GM21786 (cell line): ENCODE results near the gene POLRMT.
"Not testable (repeated sequence)": the region's sequence is repeated elsewhere in the genome, so short reads cannot be mapped to it uniquely, and the experiment has no call there.

Source experiments
- ATAC-seq: cut with Tn5 transposase; IDR thresholded peaks from one replicate; pipeline ENCODE4 v1.9.1; 2021; ENCODE audit not compliant: unreplicated experiment

Gene POLRMT

DNA sequence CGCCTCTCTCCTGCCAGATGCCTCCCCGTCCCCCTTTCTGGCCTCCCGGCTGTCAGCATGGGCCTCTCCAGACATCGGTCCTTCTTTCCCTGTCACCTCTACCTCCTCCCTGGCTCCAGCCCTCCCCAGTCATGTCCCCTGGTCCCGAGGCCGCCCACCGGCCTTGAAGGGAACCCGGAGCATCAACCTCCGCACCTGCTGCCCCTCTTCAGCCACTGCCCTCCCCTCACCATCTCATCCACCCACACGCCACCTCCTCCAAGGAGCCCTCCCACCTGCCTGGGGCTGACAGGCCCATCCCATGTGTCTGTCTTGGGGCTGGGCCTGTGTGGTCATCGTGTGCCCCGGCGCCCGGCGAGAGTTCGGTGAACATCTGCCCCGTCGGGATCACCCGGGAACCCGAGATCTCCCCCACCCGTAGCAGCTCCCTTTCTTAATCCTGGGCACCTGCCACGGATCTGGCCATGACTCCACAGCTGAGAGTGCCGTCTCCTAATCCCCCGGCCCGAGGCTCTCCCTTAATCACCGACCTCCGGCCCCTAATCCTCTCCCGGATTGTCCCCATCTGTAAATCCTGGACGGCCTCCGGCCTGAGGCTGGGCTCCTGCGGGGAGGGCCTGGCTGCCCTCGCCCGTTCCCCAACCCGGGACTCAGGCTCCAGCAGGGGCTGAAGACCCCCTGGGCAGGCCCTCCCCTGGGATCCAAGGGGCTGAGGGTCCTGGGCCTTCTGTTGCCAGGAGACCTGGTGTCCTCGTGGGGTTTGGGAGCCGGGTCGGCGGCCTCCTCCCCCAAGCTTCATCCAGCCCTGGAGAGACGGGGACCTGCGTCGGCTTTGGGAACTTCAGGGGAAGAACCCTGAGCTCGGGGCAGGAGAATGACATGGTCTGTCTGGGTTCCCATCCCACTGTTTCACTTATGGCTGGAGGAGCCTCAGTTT, 37.7 kb downstream of the POLRMT start:
- ATAC-seq = no peak

DNA sequence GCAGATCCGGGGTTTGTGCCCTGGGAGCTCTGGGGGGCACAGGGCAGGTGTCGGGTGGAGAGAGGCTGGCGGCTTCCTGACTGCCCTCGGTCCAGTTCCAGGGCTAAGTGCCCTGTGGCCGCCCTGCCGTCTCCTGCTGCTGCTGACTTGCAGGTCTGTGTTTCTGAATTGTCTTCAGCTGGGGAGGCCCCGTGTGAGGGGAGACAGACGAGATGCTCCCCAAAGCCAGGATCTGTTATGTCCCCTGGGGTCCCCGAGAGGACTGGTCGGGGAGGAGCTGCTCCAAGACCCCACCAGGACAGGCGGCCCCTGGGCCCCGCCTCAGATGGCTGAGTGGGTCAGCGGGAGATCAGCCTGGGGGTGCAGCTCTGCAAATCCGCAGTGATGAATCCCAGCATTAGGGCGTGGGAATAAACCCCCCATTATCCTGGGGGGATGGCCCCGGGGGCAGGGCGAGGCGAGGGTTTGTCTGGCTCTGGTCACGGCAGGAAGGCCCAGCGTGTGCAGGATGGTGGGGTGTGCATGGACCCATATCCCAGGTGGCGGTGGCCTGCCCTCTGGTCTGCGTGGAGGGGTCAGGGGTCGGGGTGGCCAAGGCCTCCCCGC, 39.0 kb downstream of the POLRMT start:
- no peak for ATAC-seq

DNA sequence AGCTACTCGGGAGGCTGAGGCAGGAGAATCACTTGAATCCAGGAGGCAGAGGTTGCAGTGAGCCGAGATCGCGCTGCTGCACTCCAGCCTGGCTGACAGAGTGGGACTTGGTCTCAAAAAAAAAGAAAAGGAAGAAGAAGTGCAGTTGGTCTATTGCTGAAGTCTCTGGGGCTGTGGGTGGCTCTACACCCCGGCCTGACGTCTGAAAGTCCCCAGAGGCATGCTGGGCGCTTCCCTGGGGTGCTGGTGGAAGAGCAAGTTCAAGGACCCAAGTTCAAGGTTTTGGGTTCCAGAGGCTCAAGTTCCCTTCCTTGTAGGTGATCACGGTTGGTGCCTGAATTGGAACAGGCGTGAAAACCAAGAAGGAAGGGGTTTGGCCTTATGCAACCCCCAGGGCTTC, 39.8 kb downstream of the POLRMT start:
- no peak for ATAC-seq

DNA sequence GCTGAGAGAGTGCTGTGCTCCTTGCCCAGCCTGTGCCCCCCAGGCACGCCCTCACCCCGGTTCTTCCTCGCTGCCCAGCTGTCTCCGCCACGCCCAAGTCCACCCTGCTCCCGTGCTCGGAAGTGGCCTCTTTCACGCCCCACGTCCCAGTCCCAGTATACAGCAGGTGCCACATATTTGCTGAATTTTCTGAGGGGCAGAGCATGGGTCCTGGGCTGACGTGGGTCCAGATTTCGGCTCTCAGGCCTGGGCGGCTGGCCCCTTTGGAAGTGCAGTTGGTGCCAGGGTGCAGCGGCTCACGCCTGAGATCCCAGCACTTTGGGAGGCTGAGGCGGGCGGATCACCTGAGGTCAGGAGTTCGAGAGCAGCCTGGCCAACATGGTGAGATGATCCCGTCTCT, 40.3 kb downstream of the POLRMT start:
- ATAC-seq = no peak

DNA sequence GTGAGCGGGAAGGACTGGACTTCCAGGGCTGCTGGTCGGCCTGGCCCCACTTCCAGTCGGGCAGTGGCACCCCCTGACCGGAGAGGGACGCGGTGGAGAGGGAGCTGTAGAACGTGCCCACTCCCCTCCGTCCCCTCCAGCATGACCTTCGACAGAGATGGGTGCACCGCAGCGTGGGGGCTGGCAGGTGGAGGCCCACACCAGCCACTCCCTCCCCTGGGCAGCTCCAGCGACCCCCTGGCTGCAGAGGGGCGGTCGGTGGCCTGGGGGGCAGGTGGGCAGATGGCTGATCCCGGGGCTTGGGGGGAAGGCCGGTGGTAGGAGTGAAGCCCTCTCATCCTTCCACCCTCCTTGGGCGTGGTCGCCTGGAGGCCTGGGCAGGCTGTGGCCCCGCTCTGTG, 41.2 kb downstream of the POLRMT start:
- ATAC-seq = no peak

DNA sequence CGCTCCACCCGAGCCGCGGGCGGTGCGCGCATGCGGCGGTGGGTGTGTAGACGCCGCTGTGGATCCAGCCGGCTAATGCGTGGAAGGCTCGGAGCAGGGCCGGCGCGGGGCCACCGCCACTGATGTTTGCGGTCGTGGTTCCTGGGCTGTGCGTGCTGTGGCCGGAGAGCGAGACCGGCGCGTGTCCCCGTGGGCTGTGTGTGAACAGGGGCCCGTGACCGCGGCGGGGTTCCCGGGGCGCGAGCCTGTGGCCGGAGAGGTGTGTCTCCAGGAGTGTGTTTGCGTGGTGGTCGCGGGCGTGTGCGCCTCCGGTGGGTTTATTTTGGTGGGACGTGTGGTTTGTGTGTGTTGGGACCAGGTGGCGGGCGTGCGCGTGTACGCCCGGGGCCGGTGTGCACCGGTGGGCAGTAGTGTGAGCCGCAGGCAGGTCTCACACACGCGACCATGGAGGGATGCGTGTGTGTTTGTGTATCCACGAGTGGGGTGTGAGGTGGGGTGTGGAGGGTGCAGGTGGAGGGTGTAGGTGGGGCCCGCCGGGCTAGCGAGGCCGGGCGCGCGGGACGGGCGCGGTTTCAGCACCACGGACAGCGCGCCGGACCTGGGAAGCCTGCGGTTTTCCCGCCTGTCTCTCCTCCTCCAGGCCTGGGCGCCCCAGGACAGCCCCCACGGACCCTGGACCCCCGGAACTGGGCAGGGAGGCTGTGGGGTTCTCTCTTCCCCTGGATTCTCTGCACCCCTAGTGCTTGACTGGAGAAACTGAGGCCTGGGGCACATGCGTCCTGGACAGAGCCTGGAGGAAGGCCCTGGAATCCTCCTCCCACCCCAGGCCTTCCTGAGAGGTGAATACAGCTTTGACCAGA, 42.0 kb downstream of the POLRMT start:
- no peak for ATAC-seq

DNA sequence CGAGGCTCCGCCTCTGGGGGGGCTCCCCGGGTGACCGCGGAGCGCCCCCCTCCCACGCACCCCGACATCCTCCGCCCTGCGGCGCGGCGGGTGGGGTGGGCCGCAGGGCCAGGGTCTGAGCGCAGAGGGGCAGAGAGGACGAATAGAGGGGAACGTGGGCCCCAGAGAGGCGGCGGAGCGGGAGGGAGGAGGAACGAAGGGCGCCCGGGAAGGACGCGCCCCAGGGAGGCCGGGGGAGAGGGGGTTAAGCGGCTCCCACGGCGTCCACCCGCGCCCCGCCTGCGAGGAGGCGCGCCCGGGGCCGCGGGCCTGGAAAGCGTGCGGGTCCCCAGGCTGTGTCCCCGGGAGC, 42.6 kb downstream of the POLRMT start:
- no peak for ATAC-seq

DNA sequence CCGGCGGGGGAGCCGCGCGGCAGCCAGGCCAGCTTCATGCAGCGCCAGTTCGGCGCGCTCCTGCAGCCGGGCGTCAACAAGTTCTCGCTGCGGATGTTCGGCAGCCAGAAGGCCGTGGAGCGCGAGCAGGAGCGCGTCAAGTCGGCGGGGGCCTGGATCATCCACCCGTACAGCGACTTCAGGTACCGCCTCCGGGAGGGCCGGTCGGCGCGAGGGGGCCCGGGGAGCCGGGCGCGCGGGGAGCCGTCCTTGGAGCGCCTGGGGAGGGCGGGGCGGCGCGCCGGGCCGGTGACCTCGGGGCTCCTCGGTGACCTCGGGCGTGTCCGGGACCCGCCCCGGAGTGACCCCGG, 43.0 kb downstream of the POLRMT start:
- ATAC-seq = no peak

DNA sequence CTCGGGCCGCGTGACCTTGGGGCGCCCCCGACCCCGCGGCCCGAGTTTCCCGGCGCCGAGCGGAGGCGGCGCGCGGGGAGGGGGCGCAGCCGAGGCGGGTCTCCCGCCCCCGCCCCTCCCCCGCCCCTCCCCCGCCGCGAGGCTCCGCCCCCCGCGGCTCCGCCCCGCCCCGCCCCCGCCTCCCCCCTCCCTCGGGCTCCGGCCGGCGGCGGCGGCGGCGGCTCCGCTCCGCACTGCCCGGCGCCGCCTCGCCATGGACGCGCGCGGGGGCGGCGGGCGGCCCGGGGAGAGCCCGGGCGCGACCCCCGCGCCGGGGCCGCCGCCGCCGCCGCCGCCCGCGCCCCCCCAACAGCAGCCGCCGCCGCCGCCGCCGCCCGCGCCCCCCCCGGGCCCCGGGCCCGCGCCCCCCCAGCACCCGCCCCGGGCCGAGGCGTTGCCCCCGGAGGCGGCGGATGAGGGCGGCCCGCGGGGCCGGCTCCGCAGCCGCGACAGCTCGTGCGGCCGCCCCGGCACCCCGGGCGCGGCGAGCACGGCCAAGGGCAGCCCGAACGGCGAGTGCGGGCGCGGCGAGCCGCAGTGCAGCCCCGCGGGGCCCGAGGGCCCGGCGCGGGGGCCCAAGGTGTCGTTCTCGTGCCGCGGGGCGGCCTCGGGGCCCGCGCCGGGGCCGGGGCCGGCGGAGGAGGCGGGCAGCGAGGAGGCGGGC, 43.5 kb downstream of the POLRMT start, which contains the start of gene HCN2:
Gene HCN2, plus strand, starts transcription at position 189 of the 703 bp plus-strand sequence. Its CDS starts 65 bp downstream, at position 254.
- ATAC-seq = no peak

DNA sequence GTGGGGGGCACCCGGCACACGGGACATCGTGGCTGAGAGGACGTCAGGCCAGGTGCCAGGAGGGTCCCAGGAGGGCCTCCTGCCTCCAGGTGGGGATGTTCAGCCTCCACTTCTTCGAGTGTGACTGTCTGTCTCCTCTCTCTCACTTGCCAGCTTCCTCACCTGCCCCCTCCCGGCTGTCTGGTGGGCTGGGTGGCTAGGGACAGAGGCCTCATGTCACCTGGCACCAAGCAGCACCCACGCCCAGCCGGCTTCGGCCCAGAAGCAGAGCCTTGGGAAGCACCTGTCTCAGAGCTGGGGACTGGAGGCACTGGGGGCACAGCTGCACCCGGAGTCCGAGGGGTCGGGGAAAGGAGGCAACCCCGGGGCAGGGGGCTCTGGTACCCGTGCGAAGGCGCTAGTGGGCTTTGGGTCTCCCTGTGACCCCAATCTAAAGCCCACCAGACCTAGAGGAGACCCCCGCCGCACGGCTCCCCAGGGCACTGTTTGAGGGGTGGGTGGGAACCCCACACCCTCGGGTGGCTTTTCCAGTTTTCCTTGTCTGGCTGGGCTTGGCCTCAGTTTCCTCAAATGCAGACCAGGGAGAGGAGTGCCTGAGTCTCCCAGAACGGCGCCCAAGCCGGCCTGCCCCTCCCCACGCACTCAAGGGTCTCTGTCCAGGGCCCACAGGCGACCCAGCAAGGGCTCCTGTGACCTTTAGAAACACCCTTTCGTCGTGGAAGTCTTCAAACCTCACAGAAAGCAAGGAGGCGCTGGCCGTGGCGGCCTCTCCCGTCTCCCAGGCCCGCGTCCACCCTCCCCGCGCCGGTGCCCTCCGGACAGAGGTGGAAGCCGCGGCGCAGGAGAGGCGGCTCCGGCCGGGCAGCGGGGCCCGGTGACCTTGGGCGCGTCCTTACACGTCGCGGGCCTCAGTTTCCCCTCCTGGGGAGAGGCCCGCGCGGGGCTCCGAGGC, 44.3 kb downstream of the POLRMT start:
- no peak for ATAC-seq

DNA sequence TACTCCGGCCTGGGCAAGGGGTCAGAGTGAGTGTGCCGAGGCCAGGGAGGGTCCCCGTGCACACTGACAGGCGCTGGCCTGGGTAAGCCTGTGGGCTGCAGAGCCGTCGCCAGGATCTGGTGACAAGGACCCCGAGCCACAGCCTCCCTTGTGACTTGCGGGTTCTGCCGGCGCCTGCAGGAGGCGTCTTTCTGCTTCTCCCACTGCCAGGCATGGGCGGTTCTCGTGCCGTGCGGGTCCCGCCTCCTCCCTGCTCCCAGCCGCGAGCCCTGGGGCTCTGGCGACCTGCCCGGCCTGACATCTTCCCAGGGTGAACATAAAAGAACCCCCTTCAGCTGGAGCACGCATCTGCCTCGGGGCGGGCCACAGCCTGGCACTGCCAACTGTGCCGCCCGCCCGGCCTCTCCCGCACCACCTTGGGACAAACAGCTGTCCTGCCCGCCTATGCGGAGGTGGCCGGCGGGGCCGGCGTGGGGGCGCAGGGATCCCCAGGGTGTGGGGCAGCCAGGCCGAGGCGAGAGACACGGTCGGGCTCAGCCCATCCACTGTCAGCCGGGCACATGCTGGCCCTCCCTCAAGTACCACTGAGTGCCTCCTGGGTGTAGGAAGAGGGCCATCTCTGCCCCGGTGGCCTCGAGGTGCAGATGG, 45.1 kb downstream of the POLRMT start:
- no peak for ATAC-seq

DNA sequence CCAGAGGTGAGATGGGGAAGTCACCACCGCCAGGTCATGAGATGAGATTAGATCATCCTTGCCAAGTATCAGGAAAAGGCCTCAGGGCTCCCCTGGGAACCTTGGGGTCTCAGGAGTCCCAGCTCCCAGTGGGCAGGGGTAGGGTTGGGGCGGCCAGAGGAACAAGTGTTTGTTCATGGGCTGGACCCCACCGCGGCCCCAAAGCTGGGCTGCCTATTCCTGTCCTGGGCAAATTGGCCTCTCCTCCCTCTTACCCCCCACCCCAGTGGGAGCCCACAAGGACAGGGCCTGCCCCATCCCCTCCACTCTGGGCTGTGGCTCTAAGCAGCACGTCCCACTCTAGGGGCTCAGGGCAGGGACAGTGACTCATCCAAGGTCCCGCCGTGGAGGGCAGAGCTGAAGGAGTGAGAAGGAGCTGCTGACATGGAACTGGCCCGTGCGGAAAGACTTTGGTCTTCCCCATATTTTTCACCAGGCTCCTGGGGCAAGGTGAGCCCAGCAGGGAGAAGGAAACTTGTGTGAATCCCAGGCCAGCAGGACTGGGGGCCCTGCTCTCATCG, 47.7 kb downstream of the POLRMT start:
- no peak for ATAC-seq

DNA sequence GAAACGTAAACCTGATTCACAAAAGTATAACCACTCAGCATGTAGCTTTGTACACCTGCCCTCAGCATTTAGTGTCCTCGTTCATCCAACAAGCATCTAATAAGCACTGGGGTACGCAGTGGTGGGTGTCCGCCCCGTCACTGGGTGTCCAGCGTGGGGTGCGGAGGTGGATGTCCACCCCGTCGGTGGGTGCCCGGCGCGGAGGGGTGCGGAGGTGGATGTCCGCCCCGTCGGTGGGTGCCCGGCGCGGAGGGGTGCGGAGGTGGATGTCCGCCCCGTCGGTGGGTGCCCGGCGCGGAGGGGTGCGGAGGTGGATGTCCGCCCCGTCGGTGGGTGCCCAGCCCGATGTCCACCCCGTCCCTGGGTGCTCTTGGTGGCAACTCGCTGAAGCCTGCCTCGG, 48.2 kb downstream of the POLRMT start:
- ATAC-seq = not testable (repeated sequence)

DNA sequence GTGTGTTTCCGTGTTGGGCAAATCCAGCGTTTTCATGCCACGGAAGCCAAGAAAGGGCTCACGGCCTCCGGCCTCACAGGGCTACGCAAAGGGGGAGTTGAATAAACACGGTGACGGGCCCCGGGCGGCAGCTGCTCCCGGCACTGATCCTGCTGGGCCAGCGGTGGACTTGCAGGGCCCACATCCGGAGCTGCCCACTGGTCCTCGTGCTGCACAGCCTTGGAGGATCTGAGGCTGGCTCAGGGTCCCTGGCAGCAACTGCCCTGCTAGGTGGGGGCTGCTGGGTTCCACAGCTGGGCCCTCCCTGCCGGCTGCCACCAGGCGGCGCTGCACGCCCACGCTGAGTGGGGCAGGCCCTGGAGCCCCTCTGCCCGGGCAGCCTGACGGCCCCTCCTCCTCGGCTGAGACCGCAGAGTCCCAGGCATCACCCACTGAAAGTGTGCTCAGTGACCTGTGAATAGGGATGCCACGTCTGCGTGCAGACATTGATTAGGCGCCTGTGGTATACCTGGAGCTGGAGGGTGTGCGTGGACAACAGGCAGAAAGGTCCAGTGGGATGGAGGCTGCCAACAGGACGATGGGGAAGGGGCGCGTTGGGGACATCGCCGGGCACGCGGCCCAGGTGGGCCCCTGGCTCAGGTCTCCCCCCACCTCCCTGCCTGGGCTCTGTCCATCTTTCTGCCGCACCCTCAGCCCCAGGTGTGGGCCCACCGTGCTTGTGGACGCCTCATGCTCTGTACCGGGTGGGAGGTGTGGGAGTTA, 48.9 kb downstream of the POLRMT start:
- no peak for ATAC-seq

DNA sequence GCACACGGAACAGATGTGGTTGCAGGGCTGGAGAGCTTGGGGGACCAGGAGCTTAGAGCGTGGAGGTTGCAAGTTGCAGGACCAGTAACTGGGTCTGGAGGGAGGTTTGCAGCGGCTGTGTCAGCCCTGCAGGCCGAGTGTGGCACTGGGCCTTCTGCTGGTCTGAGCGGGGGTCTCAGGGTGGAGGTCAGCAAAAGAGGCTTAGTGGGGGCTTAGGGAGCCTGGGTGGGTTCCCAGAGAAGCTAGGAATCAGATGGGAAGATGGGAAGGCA, 49.4 kb downstream of the POLRMT start:
- ATAC-seq = no peak

DNA sequence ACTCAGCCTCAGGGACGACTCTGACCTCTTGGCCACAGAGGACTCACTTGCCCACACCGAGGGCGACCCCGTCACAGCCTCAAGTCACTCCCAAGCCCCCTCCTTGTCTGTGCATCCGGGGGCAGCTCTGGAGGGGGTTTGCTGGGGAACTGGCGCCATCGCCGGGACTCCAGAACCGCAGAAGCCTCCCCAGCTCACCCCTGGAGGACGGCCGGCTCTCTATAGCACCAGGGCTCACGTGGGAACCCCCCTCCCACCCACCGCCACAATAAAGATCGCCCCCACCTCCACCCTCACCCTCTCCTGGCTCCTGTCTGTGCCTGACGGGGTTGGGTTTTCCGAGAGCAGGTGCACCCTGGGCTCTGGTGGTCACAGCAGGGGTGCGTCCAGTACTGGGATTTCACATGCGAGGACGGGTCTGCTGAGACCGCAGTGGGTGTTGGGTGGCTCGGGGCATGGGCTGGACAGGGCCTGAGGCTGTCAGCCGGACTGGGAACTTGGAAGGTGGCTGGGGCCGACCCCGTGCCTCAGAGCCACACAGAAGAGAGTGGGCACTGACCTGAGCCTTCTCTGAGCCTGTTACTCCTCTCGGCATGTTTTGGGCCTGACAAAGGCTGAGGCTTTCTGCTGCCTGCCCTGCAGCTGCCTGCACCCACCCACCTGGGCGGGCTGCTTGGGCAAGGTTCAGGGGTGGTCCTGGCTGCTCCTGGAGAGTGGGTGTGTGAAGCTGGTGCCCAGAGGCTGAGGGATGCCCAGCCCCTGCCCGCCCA, 50.0 kb downstream of the POLRMT start:
- ATAC-seq = no peak

DNA sequence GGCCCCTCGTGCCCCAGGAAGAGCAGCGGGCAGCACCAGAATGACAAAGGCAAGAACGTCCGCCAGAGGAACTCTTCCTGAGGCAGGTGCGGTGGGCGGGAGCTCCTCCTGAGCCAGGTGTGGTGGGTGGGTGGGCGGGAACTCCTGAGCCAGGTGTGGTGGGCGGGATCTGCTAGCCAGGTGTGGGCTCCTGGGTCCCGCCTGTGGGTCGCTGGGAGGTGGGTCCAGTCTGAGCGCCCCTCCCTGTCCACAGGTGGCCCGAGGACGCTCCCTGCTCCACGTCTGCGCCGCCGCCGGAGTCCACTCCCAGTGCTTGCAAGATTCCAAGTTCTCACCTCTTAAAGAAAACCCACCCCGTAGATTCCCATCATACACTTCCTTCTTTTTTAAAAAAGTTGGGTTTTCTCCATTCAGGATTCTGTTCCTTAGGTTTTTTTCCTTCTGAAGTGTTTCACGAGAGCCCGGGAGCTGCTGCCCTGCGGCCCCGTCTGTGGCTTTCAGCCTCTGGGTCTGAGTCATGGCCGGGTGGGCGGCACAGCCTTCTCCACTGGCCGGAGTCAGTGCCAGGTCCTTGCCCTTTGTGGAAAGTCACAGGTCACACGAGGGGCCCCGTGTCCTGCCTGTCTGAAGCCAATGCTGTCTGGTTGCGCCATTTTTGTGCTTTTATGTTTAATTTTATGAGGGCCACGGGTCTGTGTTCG, 50.7 kb downstream of the POLRMT start:
- no peak for ATAC-seq
